ENCODE measurements around the gene FMN1. TPM values are rescaled to one million over a fixed set of nuclear protein-coding genes. Genes with fewer than 3 reads are reported as not detected.

FMN1 gene
- 21.7 and 23.3 TPM in 2 replicates for total RNA-seq

DNA sequence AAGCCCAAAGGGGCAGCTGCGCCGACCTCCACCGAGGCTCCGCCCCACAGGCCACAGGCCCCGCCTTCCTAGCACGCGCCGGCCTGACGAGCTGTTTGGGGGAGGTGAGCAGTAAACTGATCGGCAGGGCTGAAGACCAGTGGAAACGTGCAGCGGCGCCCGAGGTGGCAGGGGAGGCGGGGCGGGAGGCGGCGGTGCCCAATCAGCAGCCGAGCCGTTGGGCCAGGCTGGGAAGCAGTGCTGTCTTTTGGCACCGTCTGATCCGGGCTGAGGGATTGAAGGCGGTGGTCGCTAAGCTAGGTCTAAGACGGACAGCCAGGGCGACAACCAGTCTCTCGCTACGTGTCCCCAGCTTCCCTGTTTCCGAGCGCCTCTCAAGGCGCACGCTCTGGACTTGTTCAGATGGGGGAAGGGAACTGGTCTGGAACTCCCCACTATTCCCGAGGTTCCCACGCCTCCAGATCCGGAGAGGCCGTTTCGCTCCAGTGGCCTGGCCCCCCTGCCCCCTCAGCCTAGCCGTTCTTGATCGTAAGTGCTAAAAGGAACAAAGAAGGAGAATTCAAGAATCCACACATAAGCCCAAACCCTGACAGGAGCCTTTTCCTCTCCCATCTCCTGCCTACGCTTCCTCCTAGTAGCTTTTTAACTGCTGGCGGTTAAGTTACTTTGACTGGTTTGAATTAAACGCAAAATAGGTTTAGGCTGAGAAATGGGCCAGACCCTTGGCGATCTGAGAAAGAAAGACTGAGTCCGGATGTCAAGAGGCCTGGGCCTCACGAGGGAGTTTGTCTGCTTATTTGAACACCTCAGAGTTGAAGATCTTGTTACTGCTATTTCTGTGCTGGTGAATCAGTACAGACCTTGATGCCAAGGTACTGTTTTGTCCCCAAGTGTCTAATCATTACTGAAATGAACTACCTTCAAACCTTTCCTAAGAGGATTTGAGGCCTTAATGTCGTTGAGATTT is at the start of gene FMN1:
Gene FMN1 (minus strand): TSS at position 11 of the 967 bp plus-strand sequence. CDS start 39,800 bp downstream, outside the sequence.

GRCh38 chr15:32717426-32718226 is 476.9 kb downstream of the FMN1 start, which contains the start of gene GREM1:
TSS of gene GREM1 (plus strand) at chr15:32718004. CDS start at chr15:32730691, 12,687 bp downstream.

Other genes with a start within 250 kb of the FMN1 start
- gene RYR3, start 116.3 kb upstream of the FMN1 start, total RNA-seq, result not detected in 2 replicates

Data from smooth muscle cell of trachea (primary cell).